C4-2B (cell line): Measurements from ENCODE around the gene ICA1L.
"Not testable (repeated sequence)": the region's sequence is repeated elsewhere in the genome, so short reads cannot be mapped to it uniquely, and the experiment has no call there.

Experiments used
- H3K27ac ChIP-seq: fragments of 450-650 bp; 2 replicates; pipeline ENCODE4 v1.5.1; 2017
- CTCF ChIP-seq: fragments of 450-650 bp; conservative IDR thresholded peaks from 2 replicates; pipeline ENCODE4 v1.5.1; 2017; ENCODE audit warnings: mild to moderate bottlenecking
- ZFX ChIP-seq: fragments of 450-650 bp; IDR thresholded peaks from 2 replicates; pipeline ENCODE4 v1.6.1; 2017

ICA1L gene

GRCh38 chr2:202870431-202871299, 901 bp downstream of the ICA1L start:
- H3K27ac ChIP-seq, result peak overlapping the region; percentile 45

GRCh38 chr2:202861987-202862386, 9.6 kb downstream of the ICA1L start:
- TF ChIP-seq ZFX, result no peak
- no peak for TF ChIP-seq CTCF
- H3K27ac ChIP-seq, result no peak overlapping the region

More at GRCh38 chr2:202870431-202871299, 901 bp downstream of the ICA1L start:
- TF ChIP-seq ZFX (no peak), CTCF (peak; percentile 19)

DNA sequence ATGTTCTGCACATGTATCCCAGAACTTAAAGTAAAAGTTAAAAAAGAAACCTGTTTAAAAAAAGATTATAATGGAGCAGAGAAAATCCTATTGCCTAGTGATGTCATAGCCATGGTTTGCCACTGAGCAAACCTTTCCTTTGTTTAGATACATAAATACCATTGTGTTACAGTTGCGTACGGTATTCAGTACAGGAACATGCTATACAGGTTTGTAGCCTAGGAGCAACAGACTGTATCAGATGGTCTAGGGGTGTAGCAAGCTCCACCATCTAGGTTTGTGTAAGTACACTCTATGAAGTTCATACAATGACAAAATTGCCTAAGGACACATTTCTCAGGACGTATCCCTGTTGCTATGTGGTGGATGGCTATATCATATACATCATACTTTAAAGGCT, 13.0 kb downstream of the ICA1L start:
- TF ChIP-seq ZFX, result no peak
- TF ChIP-seq CTCF, result no peak
- no peak overlapping the region for H3K27ac ChIP-seq

DNA sequence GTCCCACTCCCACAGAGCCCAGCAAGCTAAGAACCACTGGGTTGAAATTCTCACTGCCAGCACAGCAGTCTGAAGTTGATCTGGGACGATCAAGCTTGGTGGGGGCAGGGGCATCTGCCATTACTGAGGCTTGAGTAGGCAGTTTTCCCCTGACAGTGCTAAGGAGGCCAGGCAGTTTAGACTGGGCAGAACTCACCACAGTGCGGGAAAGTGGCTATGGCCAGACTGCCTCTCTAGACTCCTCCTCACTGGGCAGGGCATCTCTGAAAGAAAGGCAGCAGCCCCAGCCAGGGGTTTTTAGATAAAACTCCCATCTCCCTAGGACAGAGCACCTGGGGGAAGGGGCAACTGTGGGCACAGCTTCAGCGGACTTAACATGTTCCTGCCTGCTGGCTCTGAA, 22.2 kb downstream of the ICA1L start:
- H3K27ac ChIP-seq, result not testable (repeated sequence)

DNA sequence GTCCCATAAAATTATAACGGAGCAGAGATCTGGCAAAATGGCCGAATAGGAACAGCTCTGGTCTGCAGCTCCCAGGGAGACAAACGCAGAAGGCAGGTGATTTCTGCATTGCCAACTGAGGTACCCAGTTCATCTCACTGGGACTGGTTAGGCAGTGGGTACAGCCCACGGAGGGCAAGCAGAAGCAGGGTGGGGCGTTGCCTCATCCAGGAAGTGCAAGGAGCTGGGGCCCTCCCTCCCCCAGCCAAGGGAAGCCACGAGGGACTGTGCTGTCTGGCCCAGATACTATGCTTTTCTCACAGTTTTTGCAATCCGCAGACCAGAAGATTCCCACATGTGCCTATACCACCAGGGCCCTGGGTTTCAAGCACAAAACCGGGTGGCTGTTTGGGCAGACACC, 22.8 kb downstream of the ICA1L start:
- H3K27ac ChIP-seq, result no peak overlapping the region
- TF ChIP-seq CTCF, result no peak
- no peak for TF ChIP-seq ZFX

DNA sequence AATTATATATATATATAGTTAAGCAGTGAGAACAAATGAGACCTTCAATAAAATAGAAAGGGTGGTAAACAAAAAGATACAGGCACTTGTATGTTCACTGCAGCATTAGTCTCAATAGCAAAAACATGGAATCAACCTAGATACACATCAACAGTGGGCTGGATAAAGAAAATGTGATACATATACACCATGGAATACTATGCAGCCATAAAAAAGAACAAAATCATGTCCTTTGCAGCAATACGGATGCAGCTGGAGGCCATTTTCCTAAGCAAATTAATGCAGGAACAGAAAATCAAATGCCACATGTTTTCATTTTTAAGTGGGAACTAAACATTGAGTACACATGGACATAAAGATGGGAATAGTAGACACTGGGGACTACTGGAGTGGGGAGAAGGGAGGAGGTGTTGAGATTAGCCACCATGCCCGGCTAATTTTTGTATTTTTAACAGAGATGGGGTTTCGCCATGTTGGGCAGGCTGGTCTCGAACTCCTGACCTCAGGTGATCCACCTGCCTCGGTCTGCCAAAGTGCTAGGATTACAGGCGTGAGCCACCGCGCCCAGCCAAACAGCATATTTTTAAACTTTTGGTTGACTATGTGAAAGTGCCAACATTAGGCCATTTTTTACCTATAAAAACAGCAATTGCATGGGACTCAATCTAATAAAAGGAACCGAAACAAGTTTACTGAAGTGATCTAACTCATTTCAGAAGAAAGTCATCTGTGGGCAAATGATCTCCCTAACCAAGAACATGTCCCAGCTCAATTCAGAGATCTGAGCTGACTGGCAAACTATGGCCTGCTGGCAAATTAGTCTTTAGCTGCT, 23.7 kb downstream of the ICA1L start:
- H3K27ac ChIP-seq, result no peak overlapping the region
- no peak for TF ChIP-seq ZFX

DNA sequence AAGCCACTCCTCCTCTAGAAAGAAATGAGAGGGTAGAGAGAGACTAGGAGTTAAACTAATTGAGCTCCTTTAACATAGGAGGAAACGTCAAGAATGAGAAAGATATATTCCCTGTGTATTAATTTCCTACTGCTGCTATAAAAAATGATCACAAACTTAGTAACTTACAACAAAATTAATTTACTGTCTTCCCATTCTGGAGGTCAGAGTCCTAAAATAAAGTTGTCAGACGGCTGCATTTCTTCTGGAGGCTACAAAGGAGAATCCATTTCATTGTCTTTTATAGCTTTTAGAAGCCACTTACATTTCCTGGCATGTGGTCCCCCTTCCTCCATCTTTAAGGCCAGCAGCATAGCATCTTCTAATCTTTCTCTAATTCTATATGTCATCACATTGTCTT, 26.9 kb downstream of the ICA1L start:
- TF ChIP-seq ZFX, result no peak
- no peak for TF ChIP-seq CTCF
- H3K27ac ChIP-seq, result no peak overlapping the region

- no peak overlapping the region for H3K27ac ChIP-seq
- TF ChIP-seq ZFX (no peak), CTCF (no peak)
These were observed 28.9 kb downstream of the ICA1L start for GRCh38 chr2:202842690-202843089.
